HT-29 (cell line): ENCODE data around the gene MCCC1. TPM values are rescaled to one million over a fixed set of nuclear protein-coding genes. Genes with fewer than 3 reads are reported as not detected.
A peak's percentile ranks its signal among the peaks of the same experiment; 100 is the strongest.
"Not testable (repeated sequence)": the region's sequence is repeated elsewhere in the genome, so short reads cannot be mapped to it uniquely, and the experiment has no call there.

Experiments used
- DNase-seq: peaks from one replicate; pipeline ENCODE4 v3.0.0-alpha.2; 2015; ENCODE audit warnings: low spot score
- total RNA-seq: library from RNA; depleted of rRNA; stranded (reverse); fragments of >200 nt; shearing (Covaris generic); gene quantifications from 2 replicates; pipeline ENCODE4 v1.2.3, GENCODE V29; 2014; rRNA removed

MCCC1 gene
- total RNA-seq, result 11.7 and 16.2 TPM in 2 replicates

DNA sequence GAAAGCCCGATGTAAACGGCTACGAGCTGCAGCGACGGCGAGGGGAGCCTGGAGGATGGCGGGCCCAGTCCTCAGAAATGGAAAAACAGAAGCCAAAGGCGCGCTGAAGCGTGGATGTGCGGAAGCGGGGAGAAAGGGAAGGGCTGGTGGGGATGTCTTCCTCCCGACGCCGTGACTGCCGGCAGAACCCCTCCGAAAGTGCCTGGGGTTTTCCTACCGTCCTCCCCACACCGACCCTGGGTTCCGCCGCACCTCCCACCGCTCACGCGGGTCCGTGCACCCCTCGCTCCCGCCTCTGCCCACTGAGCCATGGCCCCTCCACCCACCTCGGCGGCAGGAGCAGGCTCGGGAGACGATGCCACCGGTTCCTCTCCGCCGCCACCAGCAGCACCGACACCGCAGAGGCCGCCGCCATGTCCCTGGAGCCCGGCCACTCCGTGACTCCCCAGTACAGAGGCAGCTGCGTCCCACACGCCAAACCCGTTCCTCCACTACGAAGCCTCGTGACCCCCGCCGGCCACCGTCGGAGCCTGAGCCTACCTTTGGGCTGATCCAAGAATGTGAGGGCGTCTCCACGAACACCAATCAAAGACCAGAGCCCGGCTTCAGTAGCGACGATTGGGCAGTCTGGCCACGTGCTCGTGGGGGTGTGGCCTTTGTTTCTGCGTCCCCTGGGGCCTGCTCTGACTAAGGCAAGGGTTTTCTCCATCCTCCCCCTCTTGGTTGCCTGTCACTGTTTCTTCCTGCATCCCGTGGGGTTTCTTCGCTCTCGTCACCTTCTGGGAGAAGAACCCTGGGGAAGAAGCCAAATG lies at the start of gene MCCC1:
MCCC1 (minus strand) TSS at position 471 of the 812 bp plus-strand sequence; CDS start at position 415, 56 bp downstream.
- DNase-seq, result peak; percentile 99

GRCh38 chr3:183148056-183148455 lies 48.8 kb upstream of the MCCC1 start:
- DNase-seq, result no peak

DNA sequence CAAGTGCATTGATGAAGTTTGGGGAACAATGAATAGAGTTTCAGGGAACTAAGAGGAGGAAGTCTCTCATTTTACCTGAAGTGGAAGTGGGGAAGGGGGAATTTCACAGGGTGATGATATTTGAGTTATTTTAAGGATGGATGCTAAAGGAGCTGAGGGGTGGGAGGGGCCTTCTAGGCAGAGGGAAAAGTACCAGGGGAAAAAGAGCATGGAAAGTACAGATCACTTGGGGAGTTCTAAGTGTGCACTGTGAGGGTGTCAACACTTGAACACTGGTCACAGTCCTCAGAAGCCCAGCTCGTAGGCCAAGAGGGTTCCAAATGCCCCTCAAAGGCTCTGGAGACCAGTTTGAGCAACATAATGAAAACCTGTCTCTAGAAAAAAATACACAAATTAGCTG lies 45.1 kb upstream of the MCCC1 start:
- DNase-seq, result no peak

GRCh38 chr3:183142199-183142598 lies 42.9 kb upstream of the MCCC1 start:
- DNase-seq, result no peak

- no peak for DNase-seq
These were observed 35.5 kb upstream of the MCCC1 start for GRCh38 chr3:183134844-183135243.

DNA sequence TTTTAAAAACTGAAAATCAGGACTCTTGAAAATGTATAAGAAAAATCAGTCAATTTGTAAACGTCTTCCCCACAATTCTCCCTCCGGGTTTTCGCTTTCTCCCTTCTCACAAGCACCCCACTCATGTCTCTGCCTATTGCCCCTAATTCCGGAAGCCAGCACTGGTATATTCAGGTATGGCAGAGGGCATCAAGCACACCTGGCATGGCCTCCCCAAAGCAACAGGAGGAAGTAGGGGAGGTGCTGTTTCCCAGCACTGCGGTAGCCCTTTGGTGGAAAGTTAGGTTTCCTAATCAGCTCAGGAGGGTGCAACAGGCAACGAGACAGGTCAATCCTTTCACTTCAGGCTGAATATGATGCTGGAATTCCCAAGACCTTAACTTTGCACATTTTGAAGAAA lies 33.1 kb upstream of the MCCC1 start:
- no peak for DNase-seq

DNA sequence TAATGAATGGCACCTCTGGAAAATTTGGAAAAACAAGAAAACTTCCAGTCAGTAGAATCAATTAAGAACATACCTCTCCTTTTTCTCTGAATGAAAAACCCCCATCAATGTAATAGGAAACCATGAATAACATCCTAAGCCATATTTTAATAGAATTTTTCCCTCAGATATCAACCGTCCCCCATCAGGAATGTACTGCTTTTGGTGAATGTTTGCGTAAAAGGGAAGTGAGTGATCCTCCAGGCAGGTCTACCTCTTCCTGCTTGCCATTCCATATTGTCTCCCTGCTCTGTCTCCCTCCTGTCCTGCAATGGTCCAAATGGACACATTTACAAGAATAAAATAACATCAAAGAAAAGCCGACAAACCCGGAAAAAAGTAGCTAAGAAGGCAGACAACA lies 32.4 kb upstream of the MCCC1 start:
- no peak for DNase-seq

GRCh38 chr3:183131186-183131725 lies 32.0 kb upstream of the MCCC1 start:
- DNase-seq, result no peak

GRCh38 chr3:183129243-183129642 lies 29.9 kb upstream of the MCCC1 start:
- no peak for DNase-seq

GRCh38 chr3:183128709-183129108 lies 29.4 kb upstream of the MCCC1 start:
- no peak for DNase-seq

- DNase-seq, result no peak
These were observed 24.6 kb upstream of the MCCC1 start for GRCh38 chr3:183123891-183124290.

- DNase-seq, result peak; percentile 59
These were observed 23.1 kb upstream of the MCCC1 start for GRCh38 chr3:183122257-183122932.

- DNase-seq, result no peak
These were observed 21.4 kb upstream of the MCCC1 start for GRCh38 chr3:183120538-183121215.

- DNase-seq, result no peak
These were observed 17.8 kb upstream of the MCCC1 start for GRCh38 chr3:183117056-183117455.

GRCh38 chr3:183116025-183116614 lies 16.8 kb upstream of the MCCC1 start:
- DNase-seq, result peak; percentile 74

DNA sequence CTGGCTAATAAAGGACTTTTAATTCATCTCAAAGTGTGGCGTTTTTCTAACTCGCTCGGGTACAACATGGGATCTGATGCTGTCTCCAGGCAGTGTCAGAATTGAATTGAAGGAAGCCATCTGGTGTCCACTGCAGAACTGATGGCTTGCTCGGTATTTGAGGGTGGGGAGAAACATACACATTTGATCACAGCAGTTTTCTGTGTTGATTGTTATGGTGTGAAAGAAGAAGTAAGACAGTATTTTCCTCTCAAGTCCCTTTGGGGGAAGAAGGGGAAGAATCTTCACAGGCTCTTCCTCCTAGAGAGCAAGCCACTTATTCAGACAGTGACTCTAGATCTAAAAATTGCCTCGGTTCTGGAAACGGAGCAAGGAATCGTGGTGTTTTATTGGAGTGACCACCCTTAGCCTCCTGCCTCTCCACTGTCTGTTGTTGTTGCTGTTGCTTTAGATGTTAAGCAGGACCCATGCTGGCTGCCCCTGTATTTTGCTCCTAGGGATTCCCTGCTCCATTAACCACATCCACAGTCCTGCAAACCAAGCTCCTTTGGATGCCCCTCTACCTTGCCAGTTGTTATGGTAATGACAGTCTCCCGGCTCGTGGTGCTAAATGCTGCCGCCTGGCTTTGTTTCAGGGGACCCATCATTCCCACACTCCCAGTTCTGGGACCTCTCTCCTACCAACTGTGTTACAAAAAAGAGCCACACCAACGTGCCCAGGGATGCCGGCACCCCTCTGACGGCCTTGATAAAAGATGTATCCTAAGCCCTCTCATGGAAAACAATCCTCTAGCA lies 15.3 kb upstream of the MCCC1 start:
- DNase-seq, result no peak

GRCh38 chr3:183109847-183110246 lies 10.6 kb upstream of the MCCC1 start:
- DNase-seq, result not testable (repeated sequence)

DNA sequence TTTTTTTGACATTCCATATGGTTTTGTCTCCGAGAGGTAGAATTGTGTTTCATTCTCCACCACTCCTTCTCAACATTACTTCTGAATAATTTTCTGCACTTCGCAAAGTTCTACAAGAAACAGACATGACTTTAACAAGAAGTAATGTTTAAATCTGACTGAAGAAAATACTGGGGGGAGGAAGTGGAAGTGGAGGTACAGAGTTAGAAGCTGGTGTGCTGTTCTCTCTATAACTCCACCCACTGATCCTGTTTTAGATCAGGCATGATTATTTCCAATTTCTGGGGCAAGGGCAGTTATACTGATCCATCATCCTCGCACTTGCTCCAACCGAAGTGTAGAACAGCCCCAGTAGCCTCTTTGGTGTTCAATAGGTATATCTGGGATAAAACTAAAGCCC lies 9.2 kb upstream of the MCCC1 start:
- DNase-seq, result no peak

DNA sequence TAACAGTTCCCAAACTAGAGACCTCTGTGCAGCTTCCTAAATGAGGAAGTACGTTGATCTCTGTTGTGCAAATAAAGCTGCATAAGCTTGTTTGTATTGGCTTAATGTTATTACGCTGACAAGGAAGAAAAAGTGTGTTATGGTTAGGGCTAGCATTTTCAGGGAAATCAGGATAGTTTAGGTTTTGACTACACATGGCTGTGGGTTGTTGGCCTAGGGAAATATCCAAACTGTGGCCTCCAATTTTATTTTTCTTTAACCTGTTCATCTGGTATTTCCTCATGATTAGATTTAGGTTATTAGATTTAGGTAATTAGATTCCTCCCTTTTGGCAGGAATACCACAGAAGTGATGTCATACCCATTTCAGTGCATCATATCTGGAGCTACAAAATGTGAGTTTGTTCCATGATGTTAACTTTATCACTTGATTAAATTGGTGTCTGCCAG lies 8.7 kb upstream of the MCCC1 start:
- peak; percentile 24 for DNase-seq

GRCh38 chr3:183107372-183107771 lies 8.1 kb upstream of the MCCC1 start:
- not testable (repeated sequence) for DNase-seq

GRCh38 chr3:183106635-183107034 lies 7.3 kb upstream of the MCCC1 start:
- no peak for DNase-seq
